ENCODE measurements around the gene GABRA5.
"Not testable (repeated sequence)": the region's sequence is repeated elsewhere in the genome, so short reads cannot be mapped to it uniquely, and the experiment has no call there.

Gene GABRA5

GRCh38 chr15:26877831-26878230 is 11.0 kb downstream of the GABRA5 start:
- DNase-seq (ENCODE audit: low read depth): no peak

GRCh38 chr15:26879706-26880105 is 12.8 kb downstream of the GABRA5 start:
- DNase-seq (ENCODE audit: low read depth): no peak

DNA sequence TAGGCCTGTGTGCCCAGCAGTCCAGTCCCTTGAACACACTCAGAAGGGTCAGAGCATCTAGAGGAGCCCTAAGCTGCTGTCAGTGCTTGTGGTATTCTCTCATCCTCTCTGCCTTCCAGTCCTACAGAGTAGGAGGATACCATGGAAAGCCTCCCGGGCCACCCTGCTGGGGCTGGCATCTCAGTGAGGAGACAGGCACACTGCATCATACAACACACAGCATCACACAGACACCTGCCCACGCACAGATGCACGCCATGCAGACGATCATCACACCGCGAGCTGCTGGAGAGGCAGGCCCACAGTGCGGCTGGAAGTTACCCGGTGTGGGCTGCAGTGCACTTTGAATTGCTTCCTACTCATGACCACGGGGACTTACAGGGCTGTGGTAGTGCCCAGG is 15.2 kb downstream of the GABRA5 start:
- DNase-seq (ENCODE audit: low read depth): no peak

GRCh38 chr15:26882616-26883365 is 15.9 kb downstream of the GABRA5 start:
- no peak for DNase-seq (ENCODE audit: low read depth)

GRCh38 chr15:26883466-26883865 is 16.6 kb downstream of the GABRA5 start:
- DNase-seq (ENCODE audit: low read depth): no peak

DNA sequence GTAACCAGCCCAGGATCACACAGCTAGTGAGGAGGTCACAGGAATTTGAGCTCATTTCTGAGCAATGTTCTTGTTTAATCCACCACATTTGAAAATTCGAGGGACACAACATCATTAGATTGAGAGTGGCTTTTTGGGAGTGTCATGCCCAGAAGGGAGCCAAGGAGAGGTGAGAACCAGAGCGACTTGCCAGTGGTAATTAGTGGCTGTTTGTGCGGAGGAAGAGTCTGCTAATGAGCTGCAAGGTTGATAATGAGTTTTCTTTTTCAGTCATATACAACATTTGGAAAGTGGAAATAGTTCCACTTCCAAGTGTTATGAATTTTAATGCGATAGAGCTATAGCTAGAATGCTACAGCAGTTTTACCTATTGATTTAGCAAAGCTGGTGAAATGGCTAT is 19.7 kb downstream of the GABRA5 start:
- DNase-seq (ENCODE audit: low read depth): no peak

DNA sequence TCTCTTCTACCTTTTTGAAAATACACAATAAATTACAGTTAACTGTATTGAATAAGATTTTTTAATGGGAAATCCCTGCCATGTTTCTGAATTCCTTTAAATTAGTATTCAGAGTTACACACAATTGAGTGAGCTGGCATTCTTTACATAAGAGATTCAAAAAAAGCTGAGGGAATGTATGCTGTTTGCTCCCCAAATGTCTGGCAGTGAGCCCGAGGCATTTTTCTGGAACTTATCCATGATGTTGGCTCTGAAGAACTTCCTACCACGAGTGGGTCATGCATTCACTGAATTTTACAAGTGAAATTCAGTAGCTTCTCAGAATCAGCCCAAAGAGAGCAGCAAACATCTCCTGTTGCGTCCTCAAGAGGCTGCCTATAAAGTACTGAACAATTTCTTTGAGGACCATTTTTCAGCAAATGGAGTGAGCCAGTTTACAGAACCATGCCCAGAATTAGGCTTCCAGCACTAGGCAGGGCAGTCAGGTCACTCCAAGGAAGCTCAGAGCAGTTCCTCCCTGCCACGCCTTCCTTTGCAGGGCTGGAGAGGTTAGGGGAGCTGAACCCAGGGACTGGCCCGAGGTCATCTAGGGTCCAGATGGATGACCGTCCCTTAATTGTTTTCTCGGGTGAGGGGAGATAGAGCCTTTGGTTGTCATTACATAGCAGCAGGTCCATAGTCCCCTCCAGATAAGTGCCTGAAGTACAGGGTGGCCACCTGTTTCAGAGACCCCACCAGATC is 21.2 kb downstream of the GABRA5 start:
- DNase-seq (ENCODE audit: low read depth): no peak

DNA sequence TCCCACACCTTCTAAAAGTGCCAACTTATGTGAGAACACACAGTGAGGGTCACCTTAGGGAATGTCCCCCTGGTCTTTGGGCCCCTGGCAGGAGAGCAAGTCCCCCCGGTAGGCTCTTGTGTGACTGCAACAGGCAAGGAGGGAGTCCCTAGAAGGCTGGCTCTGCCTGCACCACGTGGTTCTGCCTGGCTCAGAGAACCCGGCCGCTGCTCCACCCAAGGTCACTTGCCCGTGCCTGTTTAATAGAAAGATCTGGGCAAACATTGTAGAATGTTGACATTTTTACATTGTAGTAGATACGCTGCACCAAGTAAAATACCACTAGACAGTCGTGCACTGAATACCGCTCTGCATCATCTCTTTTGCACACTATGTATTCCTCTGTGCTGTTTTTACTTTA is 21.9 kb downstream of the GABRA5 start:
- no peak for DNase-seq (ENCODE audit: low read depth)

DNA sequence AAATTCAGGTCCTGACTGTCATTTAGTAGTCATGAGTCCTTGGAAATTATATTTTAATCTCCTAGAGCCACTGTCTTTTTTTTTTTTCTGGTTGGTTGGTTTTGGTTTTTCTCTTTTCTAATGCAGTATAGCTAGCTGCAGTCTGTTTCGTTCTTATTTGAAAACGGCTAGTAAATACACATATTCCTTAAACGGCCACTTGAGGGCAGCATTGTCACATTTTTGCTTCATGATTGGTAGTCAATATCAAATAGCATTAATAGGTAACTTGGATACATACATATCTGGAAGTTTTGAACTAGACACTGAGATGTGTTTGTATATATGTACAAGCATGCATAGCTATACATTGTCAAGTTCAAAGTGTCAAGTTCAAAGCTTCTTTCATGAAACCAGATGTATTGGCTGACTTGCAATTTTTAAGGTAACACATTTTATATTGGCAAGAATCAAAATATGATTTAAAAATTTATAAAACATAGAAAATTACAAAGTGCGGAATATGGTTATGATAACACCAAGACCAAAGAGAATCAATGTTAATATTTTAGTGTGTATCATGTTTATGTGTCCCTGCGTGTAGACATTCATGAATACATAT is 22.5 kb downstream of the GABRA5 start:
- peak; percentile 47 for DNase-seq (ENCODE audit: low read depth)

DNA sequence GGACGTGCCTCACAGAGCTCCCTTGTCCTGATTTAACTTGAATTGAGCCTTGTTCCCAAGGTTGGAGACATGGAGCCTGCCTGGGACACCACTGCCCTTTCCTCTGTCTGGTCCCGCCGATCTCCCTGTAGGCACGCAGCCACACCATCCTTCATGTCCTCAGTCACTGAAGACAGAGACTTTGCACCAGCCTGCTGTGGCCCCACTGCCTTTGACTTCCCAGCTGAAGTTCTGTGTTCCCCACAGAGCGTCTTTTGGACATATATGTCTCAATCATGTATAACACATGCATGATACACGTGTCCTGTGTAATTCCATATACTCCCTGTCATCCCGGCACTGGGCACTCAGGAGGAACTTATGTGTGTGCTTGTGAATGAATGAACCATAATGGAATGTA is 23.6 kb downstream of the GABRA5 start:
- DNase-seq (ENCODE audit: low read depth): no peak

GRCh38 chr15:26890988-26891387 is 24.1 kb downstream of the GABRA5 start:
- DNase-seq (ENCODE audit: low read depth): no peak

DNA sequence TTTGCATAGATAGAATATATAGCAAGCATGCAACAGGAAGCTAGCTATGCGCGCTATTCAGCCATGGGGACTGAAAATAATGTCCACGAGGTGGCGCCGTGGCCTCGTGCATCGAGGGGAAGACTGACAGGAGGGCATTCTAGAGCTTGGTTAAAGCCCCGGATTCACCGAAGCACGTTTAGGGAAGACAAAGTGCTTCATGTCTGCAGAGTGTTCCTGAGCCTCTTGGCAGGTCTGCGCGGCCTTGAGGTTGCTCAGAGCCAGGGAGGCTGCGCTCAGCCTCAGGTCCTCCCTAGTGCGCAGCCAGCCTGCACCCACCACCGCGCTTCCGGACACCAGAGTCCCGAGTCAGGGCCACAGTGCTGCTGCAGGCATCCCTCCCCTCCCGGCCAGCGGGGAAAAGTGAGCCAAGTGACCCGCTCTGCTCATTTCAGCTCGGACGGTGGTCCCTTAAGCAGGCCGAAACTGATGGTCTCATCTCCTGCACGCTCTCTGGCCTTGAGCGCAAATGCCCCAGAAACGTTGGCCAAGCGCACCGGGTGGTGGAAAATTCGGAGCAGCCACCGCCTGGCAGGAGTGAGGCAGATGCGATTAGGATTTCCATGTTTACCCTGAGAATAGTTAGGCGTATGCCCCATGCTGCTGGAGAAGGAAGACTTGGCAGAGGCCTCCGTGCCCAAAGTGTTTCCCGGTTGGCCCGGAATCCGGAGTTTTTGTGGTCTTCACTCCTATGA is 24.8 kb downstream of the GABRA5 start:
- peak; percentile 38 for DNase-seq (ENCODE audit: low read depth)

GRCh38 chr15:26892182-26892518 is 25.3 kb downstream of the GABRA5 start:
- DNase-seq (ENCODE audit: low read depth): no peak

DNA sequence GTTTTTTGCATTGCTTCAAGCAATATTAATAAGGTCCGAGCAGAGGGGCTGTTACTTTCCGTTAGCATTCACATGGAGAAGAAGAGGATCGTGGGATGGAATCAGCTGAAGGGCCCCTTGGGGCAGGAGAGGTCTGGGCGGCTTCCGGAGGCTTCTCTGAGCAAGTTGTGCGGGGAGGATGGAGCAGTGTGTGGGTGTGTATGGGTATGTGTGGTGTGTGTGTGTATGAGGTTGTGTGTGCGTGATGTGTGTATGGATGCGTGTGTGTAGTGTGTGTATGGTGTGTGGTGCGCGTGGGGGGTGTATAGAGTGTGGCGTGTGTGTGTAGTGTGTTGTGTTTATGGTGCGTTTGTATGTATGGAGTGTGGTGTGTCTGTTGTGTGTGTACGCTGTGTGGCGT is 25.8 kb downstream of the GABRA5 start:
- no peak for DNase-seq (ENCODE audit: low read depth)

DNA sequence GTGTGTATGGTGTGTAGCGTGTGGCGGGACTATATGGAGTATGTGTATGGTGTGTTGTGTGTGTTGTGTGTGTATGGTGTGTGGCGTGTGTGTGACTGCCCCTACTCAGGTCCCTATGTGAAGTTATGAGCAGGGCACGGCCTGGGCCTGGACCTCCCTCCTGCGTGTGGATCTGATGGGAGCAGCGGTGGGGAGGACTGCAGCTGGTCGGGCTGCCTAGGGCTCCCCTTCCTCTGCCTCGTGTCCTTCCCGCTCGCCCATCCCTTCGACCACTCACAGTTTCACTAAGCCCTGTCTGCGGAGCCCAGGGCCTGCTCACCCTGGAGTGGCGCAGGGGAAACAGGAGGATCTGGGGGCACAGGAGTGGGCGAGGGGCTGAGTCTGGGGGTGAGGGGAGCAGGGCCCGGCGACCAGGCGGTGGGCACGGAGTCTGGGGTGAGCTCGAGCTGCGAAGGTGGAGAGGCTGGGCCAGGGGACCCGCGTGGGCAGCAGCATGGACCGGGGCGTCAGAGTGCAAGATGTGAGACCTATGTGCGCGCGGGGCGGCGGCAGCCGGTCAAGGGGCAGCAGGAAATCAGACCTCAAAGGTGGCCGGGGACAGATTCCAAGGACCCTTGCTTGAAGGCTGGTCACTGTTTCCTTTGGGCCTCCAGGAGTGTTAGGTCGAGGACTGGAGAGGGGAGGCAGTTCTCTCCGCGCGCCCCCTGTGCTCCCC is 26.6 kb downstream of the GABRA5 start:
- no peak for DNase-seq (ENCODE audit: low read depth)

DNA sequence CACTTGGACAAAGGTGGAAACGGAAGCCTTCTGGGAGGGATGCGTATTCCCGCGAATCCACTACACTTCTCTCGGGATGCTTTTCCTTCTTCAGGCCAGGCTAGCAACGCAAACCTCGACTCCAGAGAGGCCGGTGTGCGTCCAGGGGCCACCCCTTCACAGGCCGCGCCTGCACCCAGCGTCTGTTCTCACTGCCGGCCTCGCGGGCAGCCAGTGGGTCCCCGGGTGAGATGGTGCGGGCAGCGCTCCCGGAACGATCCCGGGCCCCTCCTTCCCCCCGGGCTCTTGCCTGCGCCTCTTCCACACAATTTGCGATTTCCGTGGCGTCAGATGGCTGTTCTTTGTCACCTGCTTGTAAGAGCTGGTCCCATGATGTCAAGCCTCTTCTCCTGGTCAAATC is 27.3 kb downstream of the GABRA5 start:
- no peak for DNase-seq (ENCODE audit: low read depth)

DNA sequence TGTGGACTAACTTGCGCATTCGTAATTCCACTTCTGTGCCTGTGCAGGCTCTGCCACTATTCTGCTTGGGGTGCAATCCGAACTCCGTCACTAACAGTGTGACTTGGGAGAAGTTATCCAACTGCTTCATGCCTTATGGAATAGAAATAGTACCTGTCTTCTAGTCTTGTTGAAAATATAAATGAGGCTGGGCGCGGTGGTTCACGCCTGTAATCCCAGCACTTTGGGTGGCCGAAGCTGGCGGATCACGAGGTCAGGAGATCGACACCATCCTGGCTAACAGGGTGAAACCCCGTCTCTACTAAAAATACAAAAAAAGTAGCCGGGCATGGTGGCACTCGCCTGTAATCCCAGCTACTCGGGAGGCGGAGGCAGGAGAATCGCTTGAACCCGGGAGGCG is 28.5 kb downstream of the GABRA5 start:
- DNase-seq (ENCODE audit: low read depth): not testable (repeated sequence)

- DNase-seq (ENCODE audit: low read depth): no peak
Observed at GRCh38 chr15:26899658-26900057, 32.8 kb downstream of the GABRA5 start.

- DNase-seq (ENCODE audit: low read depth): no peak
Observed at GRCh38 chr15:26901041-26901440, 34.2 kb downstream of the GABRA5 start.

GRCh38 chr15:26910715-26911114 is 43.9 kb downstream of the GABRA5 start:
- DNase-seq (ENCODE audit: low read depth): no peak

GRCh38 chr15:26921433-26921832 is 54.6 kb downstream of the GABRA5 start:
- no peak for DNase-seq (ENCODE audit: low read depth)

DNA sequence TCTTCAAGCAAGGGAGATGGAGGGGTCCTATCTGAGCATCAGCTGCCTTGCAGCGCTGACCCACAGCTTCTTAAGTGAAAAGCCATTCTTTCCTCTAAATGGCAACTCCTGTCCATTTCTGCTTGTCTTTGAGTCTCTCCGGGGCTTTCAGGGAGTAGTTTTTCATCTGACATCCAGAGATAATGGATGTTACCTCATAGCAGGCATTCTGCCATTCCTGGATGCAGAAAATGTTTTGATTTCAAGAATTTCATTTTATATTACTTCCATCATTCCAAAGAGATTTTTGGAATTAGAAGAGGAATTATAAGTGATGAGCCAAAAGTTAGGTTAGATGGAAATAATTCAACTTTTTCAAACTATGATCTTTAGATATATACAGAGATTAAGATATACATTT is 59.2 kb downstream of the GABRA5 start:
- no peak for DNase-seq (ENCODE audit: low read depth)

Measured in fibroblast of gingiva (primary cell).